Stimulated activated CD8-positive, alpha-beta memory T cell treated with anti-CD3 and anti-CD28 coated beads, Interleukin-15, amount 100 ng/mL, for 48 hours (primary cell): ENCODE measurements around the gene GEMIN4.
"Not testable (repeated sequence)": the region's sequence is repeated elsewhere in the genome, so short reads cannot be mapped to it uniquely, and the experiment has no call there.

Experiments
- DNase-seq, 2 donors: peaks; one replicate each; pipeline ENCODE4 v3.0.0-alpha.2; 2020; ENCODE audit warnings: low read depth in 2 of 2

Gene GEMIN4

DNA sequence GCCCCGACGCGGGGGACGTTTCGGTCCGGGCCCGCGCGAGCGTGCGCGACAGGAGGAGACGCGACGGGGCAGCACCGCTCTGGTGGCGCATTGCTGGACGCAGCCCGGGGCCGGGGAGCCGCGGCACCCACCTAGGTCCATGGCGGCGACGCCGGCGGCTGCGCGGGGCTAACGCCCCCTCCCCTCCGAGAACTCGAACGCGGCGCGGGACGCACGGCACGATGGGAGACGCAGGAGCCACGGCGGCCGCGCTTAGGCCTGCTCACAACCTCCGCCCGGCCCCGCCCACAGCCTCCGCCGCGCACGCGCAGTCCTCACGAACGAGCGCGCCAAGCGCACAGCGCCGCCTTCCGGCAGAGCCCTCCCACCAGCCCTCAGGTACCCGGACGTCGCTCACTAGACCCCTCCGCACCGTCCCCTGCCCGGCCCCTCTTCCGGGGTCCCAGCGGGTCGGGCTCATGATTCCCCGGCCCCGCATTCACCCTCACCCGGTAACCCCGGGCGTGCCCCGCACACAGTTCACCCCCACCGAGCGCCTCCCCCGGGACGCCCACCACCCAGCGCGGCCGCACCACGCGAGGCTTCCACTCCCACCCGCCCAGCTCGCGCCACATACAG, at the start of gene GEMIN4:
Gene GEMIN4 (minus strand): TSS at position 263 of the 618 bp plus-strand sequence. CDS start 122 bp downstream, at position 141.
- DNase-seq, result peak; percentile 93 to 94

DNA sequence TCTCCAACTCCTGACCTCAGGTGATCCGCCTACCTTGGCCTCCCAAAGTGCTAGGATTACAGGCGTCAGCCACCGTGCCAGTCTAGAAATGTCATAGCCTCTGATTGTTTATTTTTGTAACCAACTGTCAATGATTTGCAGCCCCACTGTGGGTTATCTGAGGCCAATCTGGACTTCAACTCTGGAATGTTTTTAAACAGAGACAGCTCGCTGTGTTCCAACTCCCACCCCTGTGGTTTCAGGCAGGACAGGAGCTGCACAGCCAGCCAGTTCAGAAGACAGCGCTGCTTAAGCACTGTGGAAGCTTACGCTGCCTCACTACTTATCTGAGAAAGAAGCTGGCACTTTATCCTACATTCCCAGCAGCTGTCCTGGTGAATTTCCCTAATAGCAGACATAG, 49.6 kb upstream of the GEMIN4 start:
- no peak for DNase-seq

GRCh38 chr17:800446-801242, 48.6 kb upstream of the GEMIN4 start:
- no peak for DNase-seq

GRCh38 chr17:799261-799660, 47.2 kb upstream of the GEMIN4 start:
- DNase-seq, result no peak

DNA sequence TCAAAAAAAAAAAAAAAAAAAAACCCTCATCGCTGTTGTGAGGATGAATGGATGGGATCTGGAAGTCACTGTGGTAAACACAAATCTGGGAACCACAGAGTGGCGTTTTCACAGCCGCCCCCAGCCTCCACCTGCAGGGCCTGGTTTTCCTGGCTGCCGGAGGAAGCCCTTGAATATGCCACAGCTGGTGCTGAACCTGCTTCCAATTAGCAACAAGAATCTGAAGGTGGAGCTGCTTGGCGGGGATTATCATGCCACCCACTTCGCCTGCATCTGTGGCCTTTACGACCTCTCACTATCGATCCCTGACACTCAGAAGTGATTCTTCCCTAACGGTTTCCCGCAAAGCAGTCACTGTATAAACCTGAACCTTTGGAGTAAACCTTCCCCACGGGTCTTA, 46.2 kb upstream of the GEMIN4 start:
- DNase-seq, result no peak

GRCh38 chr17:797236-797840, 45.3 kb upstream of the GEMIN4 start:
- no peak for DNase-seq

DNA sequence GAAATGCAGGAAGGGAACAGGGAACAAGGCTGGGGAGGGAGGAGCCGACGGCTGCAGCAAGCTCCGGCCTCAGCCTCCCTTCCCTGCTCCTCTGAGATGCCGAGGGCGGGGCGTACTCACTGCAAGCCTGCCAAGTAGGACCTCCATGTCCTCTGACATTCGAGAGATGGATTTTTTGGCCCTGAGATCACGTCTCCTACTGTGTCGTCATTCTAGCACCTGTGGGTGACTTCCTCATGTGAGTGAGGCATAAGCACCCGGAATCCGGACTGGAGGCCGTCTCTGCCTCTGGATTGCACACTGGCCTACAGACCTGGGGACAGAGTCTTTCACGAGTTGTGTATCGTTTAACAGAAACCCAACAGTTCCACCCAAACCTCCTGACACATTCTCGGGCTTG, 44.5 kb upstream of the GEMIN4 start:
- no peak for DNase-seq

DNA sequence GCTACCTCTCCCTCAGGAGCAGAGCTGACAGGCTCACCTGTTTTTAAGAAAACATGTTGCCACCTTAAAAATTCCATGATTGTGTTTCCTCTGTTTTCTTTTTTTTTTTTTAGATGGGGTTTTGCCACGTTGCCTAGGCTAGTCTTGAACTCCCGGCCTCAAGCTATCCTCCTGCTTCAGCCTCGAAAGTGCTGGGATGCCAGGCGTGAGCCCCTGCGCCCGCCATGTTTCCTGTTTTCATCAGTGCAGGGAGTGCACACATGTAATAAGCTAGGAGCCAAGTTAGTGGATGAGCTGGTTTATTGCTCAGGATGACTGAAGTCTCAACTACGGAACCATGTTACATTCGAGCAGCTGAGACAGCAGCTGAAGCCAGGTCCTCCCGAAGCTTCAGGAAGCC, 43.7 kb upstream of the GEMIN4 start:
- no peak for DNase-seq

- no peak for DNase-seq
Measured at GRCh38 chr17:795276-795675, 43.2 kb upstream of the GEMIN4 start.

GRCh38 chr17:794876-795275, 42.8 kb upstream of the GEMIN4 start:
- no peak for DNase-seq

DNA sequence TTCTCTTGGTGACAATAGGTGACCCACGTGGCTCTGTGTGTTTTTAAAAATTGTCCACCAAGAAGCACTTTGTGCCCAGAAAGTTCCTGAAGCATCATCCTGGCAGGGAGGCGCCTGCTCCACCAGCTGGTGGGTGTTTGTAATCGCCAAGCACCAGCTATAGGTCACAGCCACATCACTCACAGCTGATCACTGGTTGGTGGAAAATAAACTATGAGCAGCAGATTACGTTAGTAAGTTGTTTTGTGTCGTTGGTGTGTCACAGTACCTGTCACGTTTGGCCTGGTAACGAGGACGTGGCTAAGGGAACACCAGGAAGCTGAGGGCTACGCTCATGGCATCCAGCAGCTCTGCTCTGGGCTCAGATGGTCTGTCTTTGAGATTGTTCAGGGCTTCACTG, 40.2 kb upstream of the GEMIN4 start:
- no peak for DNase-seq

- DNase-seq, result no peak
Measured at GRCh38 chr17:791829-792228, 39.8 kb upstream of the GEMIN4 start.

- DNase-seq, result not testable (repeated sequence)
Measured at GRCh38 chr17:790874-791247, 38.8 kb upstream of the GEMIN4 start.

- not testable (repeated sequence) for DNase-seq
Measured at GRCh38 chr17:789931-790873, 38.1 kb upstream of the GEMIN4 start.

- no peak for DNase-seq
Measured at GRCh38 chr17:789160-789840, 37.2 kb upstream of the GEMIN4 start.

DNA sequence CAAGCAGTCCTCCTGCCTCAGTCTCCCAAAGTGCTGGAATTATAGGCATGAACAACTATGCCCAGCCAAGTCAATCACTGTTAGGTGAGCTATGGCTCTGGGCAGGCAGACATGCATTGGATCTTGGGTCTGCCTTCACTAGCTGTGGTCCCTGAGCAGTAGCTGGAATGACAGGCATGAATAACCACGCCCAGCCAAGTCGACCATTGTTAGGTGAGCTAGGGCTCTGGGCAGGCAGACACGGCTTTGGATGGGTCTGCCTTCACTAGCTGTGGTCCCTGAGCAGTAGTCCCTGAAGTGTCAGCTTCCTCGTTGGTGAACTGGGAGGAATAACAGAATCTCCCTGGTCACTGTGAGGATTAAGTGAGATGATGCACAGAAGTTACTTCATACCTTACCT, 36.5 kb upstream of the GEMIN4 start:
- DNase-seq, result no peak

GRCh38 chr17:787641-788221, 35.7 kb upstream of the GEMIN4 start:
- no peak for DNase-seq

GRCh38 chr17:785901-786300, 33.8 kb upstream of the GEMIN4 start:
- not testable (repeated sequence) for DNase-seq

DNA sequence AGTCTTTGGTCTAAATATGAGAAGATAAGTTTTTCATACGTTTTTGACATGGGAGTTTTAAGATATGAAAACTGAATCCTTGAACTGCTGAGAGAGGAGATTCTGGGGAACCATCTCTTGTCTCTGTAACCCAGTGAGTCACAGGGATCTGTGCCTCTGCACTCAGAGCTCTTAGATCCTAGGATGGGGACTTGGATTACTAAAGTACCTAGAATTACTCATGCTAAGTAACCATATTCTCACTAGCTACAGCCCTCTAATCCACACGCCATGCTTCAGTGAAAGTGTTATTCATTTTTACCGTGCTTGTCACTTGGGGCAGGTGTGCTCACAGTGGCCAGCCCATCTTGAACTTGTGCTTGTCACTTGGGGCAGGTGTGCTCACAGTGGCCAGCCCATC, 32.1 kb upstream of the GEMIN4 start:
- DNase-seq, result no peak

GRCh38 chr17:781805-782731, 30.0 kb upstream of the GEMIN4 start, which contains the start of the genes GLOD4 and MRM3:
TSS of gene GLOD4 (minus strand) at chr17:782280. CDS start at chr17:782255, 25 bp downstream.
TSS of gene MRM3 (plus strand) at chr17:782353. CDS start at chr17:782379, 26 bp downstream.
- peak; percentile 92 for DNase-seq
